Activated naive CD4-positive, alpha-beta T cell (primary cell): ENCODE results near the gene SLFNL1.

ENCODE experiments used
- DNase-seq, 4 experiments: peaks; one replicate each; lab custom pipeline; 2025; lab: John Stamatoyannopoulos, UW

SLFNL1 gene

GRCh38 chr1:41021526-41022308 lies at the start of gene SLFNL1:
TSS of gene SLFNL1 (minus strand) at chr1:41021725. CDS start at chr1:41020660, 1,065 bp downstream.
- no peak for DNase-seq

- no peak for DNase-seq
Measured at GRCh38 chr1:41056907-41057306, 35.4 kb upstream of the SLFNL1 start.

GRCh38 chr1:41053316-41053715 lies 31.8 kb upstream of the SLFNL1 start:
- no peak for DNase-seq

GRCh38 chr1:41051022-41051421 lies 29.5 kb upstream of the SLFNL1 start:
- no peak for DNase-seq

- no peak for DNase-seq
Measured at GRCh38 chr1:41048540-41048939, 27.0 kb upstream of the SLFNL1 start.

- DNase-seq: no peak
Measured at GRCh38 chr1:41046347-41046775, 24.8 kb upstream of the SLFNL1 start.

- DNase-seq: no peak
Measured at GRCh38 chr1:41045740-41046139, 24.2 kb upstream of the SLFNL1 start.

- DNase-seq: no peak
Measured at GRCh38 chr1:41044187-41044586, 22.7 kb upstream of the SLFNL1 start.

GRCh38 chr1:41041614-41042270 lies 20.2 kb upstream of the SLFNL1 start:
- DNase-seq: no peak

- DNase-seq: no peak
Measured at GRCh38 chr1:41038110-41038509, 16.6 kb upstream of the SLFNL1 start.

- DNase-seq: no peak
Measured at GRCh38 chr1:41037116-41037903, 15.8 kb upstream of the SLFNL1 start.

GRCh38 chr1:41033272-41033671 lies 11.7 kb upstream of the SLFNL1 start:
- no peak for DNase-seq

- no peak for DNase-seq
Measured at GRCh38 chr1:41032147-41032546, 10.6 kb upstream of the SLFNL1 start.

- DNase-seq: no peak
Measured at GRCh38 chr1:41030872-41031616, 9.5 kb upstream of the SLFNL1 start.

GRCh38 chr1:41028034-41028642 lies 6.6 kb upstream of the SLFNL1 start:
- no peak for DNase-seq

- no peak for DNase-seq
Measured at GRCh38 chr1:41025979-41026819, 4.7 kb upstream of the SLFNL1 start.

GRCh38 chr1:41024953-41025352 lies 3.4 kb upstream of the SLFNL1 start:
- no peak for DNase-seq

- no peak for DNase-seq
Measured at GRCh38 chr1:41023279-41023990, 1.9 kb upstream of the SLFNL1 start.

GRCh38 chr1:41022424-41022823 lies 899 bp upstream of the SLFNL1 start:
- DNase-seq: no peak

GRCh38 chr1:41020654-41021053 lies 871 bp downstream of the SLFNL1 start:
- DNase-seq: no peak
